ENCODE data around the gene TLE5.

GRCh38 chr19:3079578-3079977 is 17.3 kb upstream of the TLE5 start:
- no peak for TF ChIP-seq HDAC6 (IDR thresholded peaks at IDR 0.05; ENCODE audit: unreplicated experiment)
- TF ChIP-seq MEF2A (IDR thresholded peaks at IDR 0.05; ENCODE audit: insufficient read depth, low read depth, low read length), result no peak
- no peak for TF ChIP-seq YY1 (IDR thresholded peaks at IDR 0.05; ENCODE audit: low read depth, low read length)
- no peak for TF ChIP-seq POLR2A (IDR thresholded peaks at IDR 0.05; ENCODE audit: low read depth, low read length)
- TF ChIP-seq CTCF (IDR thresholded peaks at IDR 0.05 in 2 of 3, conservative IDR thresholded peaks at IDR 0.05 in 1 of 3; ENCODE audit: control insufficient read depth in 2 of 3, extremely low read depth in 1 of 3, insufficient read depth in 1 of 3, low read depth in 3 of 3, low read length in 3 of 3), result no peak
- no peak for TF ChIP-seq KLF5 (IDR thresholded peaks at IDR 0.05; ENCODE audit: partially characterized antibody)
- TF ChIP-seq SIX5 (IDR thresholded peaks at IDR 0.05; ENCODE audit: low read depth, low read length, severe bottlenecking), result no peak

Data from GM12878 (cell line).